GM23248 (cell line): Measurements from ENCODE around the gene GPATCH2.

Experiments used
- EZH2 ChIP-seq: fragments of 200-600 bp; sonication (generic); IDR thresholded peaks from 2 replicates; pipeline ENCODE4 v1.6.1; 2018; ENCODE audit warnings: antibody characterized with exemption, mild to moderate bottlenecking; ENCODE audit not compliant: insufficient read depth, poor library complexity, severe bottlenecking
- EZH2phosphoT487 ChIP-seq: fragments of 200-600 bp; sonication (generic); IDR thresholded peaks from 2 replicates; pipeline ENCODE4 v1.6.1; 2018; ENCODE audit warnings: antibody characterized with exemption, moderate library complexity, mild to moderate bottlenecking, low read depth; ENCODE audit not compliant: insufficient read depth

DNA sequence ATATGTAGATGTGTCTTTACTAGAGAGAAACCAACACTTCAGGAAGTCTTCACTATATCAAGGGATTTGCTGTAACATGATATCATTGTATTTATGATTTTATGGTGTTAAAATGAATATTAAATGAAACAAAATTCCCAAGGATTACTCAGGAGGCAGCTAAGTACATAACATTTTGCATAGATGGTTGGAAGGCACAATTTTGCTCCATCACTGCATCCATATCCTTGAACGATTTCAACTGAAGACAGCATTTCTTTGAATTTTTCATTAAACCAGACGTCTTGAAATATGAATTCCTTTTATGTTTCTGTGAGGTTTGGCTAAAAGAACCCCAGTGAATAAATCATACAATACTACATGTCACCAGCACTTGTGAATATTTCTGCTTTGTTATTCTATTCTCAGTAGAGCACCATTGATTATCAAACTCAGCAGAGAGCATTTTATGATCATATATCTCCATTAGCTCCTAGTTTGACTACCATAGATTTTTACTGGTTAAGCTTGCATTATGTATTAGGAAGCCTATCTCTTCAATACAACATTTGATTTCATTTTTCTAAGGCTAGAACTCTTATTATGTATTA lies 37.6 kb upstream of the GPATCH2 start:
- TF ChIP-seq EZH2 = no peak
- TF ChIP-seq EZH2phosphoT487 = no peak
